22Rv1 (cell line): ENCODE data around the gene FH.
A peak's percentile ranks its signal among the peaks of the same experiment; 100 is the strongest.

Experiments
- ZFX ChIP-seq: fragments of 450-650 bp; IDR thresholded peaks from 2 replicates; pipeline ENCODE4 v1.6.1; 2017; ENCODE audit warnings: antibody characterized with exemption, borderline replicate concordance
- TF ChIP-seq, protein P1 (sequence below): fragments of 450-650 bp; IDR thresholded peaks from 2 replicates; pipeline ENCODE4 v1.5.1; 2017; ENCODE audit warnings: mild to moderate bottlenecking

DNA sequence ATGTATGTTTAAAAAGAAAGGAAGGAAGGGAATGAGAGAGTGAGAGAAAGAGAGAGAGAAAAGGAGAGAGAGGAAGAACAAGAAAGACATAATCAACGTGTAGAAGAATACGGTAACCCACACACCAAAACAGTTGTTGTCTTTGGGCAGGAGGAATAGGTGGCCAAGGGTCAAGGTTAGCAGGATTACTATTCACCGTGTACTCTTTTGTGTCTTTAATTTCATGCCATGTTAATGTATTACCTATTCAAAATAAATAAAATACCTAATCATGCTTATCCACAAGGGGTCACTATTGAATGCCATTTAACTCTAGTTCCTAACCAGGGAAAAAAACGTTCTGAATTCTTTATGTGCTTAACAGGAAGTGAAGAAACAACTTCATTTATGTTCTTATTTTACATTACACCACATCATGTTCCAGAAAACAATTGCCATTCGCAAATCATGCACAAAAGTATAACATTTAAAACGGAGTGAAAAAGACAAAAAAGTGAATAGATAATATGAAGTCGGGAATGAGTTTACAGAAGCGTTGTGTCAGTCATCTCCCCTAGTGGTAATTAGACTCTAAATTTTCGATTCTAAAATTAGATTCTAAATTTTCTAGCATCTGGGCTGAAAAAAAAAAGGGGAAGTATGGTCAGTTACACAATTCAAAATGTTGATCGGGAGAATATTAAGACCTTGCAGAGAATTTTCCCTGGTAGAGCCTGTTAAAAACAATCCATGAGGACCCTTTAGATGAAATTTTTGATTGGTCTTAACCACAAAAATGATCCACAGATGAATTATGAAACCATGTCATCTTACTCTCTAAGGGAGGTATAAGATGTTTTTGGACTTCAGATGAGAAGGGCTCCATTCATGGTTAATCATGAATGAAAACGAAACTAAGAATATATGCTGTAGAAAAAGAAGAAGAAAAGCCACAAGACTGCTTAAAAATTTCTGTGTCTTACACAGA is 11.9 kb upstream of the FH start:
- TF ChIP-seq, protein P1, sequence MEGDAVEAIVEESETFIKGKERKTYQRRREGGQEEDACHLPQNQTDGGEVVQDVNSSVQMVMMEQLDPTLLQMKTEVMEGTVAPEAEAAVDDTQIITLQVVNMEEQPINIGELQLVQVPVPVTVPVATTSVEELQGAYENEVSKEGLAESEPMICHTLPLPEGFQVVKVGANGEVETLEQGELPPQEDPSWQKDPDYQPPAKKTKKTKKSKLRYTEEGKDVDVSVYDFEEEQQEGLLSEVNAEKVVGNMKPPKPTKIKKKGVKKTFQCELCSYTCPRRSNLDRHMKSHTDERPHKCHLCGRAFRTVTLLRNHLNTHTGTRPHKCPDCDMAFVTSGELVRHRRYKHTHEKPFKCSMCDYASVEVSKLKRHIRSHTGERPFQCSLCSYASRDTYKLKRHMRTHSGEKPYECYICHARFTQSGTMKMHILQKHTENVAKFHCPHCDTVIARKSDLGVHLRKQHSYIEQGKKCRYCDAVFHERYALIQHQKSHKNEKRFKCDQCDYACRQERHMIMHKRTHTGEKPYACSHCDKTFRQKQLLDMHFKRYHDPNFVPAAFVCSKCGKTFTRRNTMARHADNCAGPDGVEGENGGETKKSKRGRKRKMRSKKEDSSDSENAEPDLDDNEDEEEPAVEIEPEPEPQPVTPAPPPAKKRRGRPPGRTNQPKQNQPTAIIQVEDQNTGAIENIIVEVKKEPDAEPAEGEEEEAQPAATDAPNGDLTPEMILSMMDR: peak; percentile 89
- no peak for TF ChIP-seq ZFX
